Osteoblast (primary cell): ENCODE data around the gene ALPP. TPM values are rescaled to one million over a fixed set of nuclear protein-coding genes. Genes with fewer than 3 reads are reported as not detected.
"Not testable (repeated sequence)": the region's sequence is repeated elsewhere in the genome, so short reads cannot be mapped to it uniquely, and the experiment has no call there.

ENCODE experiments used
- DNase-seq: peaks from one replicate; pipeline ENCODE4 v3.0.0; 2011; ENCODE audit warnings: low spot score, mixed read lengths; ENCODE audit not compliant: insufficient read length; ENCODE audit errors: missing footprints
- H2AFZ ChIP-seq: 2 replicates; pipeline ENCODE4 v1.6.0; 2011; ENCODE audit warnings: mild to moderate bottlenecking, low read length
- H3K27ac ChIP-seq: 2 replicates; pipeline ENCODE4 v1.5.1; 2011; ENCODE audit warnings: mild to moderate bottlenecking, low read depth, low read length, moderate library complexity
- H3K27me3 ChIP-seq: 2 replicates; pipeline ENCODE4 v1.6.0; 2012; ENCODE audit warnings: mild to moderate bottlenecking, control low read depth, inconsistent platforms, low read length, moderate library complexity; ENCODE audit not compliant: insufficient read depth
- H3K36me3 ChIP-seq: 2 replicates; pipeline ENCODE4 v1.5.1; 2011; ENCODE audit warnings: mild to moderate bottlenecking, low read length, control low read depth, moderate library complexity; ENCODE audit not compliant: insufficient read depth
- H3K4me1 ChIP-seq: 2 replicates; pipeline ENCODE4 v1.5.1; 2011; ENCODE audit warnings: mild to moderate bottlenecking, low read length, control low read depth, moderate library complexity; ENCODE audit not compliant: insufficient read depth
- H3K4me2 ChIP-seq: 2 replicates; pipeline ENCODE4 v1.6.0; 2011; ENCODE audit warnings: mild to moderate bottlenecking, low read length; ENCODE audit not compliant: insufficient read depth
- H3K4me3 ChIP-seq: fragments of 200-600 bp; sonication (generic); 3 replicates; pipeline ENCODE4 v1.5.1; 2012; ENCODE audit warnings: mild to moderate bottlenecking, low read length, inconsistent platforms; ENCODE audit not compliant: insufficient read depth
- H3K79me2 ChIP-seq: 2 replicates; pipeline ENCODE4 v1.6.0; 2012; ENCODE audit warnings: mild to moderate bottlenecking, low read length, control low read depth, inconsistent platforms; ENCODE audit not compliant: insufficient read depth
- H3K9me3 ChIP-seq: 2 replicates; pipeline ENCODE4 v1.5.1; 2011; ENCODE audit warnings: low read depth, low read length, control low read depth
- H4K20me1 ChIP-seq: 2 replicates; pipeline ENCODE4 v1.6.0; 2012; ENCODE audit warnings: mild to moderate bottlenecking, low read length, control low read depth; ENCODE audit not compliant: insufficient read depth
- total RNA-seq: library from RNA; depleted of rRNA; stranded (reverse); fragments of >200 nt; gene quantifications from 2 replicates; pipeline ENCODE4 v1.2.3, GENCODE V29; 2012
- TF ChIP-seq, protein P1 (sequence below): IDR thresholded peaks from 2 replicates; pipeline ENCODE4 v1.5.1; 2011; ENCODE audit warnings: mild to moderate bottlenecking, low read depth, low read length, moderate library complexity; ENCODE audit errors: extremely low read depth

ALPP gene
- total RNA-seq, 1 donor: not detected

DNA sequence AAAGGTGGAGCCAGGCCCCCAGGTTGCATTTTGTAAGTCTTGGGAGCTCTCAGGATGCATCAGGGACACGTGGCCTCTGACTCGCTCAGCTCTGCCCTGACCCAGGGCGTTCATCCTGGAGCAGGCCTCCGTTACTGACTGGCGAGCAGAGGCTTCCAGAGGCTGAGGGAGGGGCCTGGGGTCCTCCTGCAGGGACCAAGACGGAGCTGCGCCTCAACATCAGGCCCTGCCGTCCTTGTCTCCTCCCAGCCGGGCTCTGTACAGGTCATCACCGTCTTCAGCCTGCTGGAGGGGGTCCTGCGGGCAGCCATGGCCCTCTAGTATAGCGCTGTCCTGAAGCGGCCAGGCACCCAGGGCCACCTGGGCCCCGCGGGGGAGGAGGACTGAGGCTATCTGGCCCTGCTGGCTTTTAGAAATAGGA, 10.2 kb upstream of the ALPP start:
- Histone ChIP-seq H4K20me1 (no peaks in the 10 kb centered on the region), H3K4me3 (no peak overlapping the region), H2AFZ (no peak overlapping the region), H3K4me1 (no peaks in the 10 kb centered on the region), H3K27me3 (no peaks in the 10 kb centered on the region), H3K4me2 (no peak overlapping the region), H3K27ac (no peak overlapping the region), H3K36me3 (no peaks in the 10 kb centered on the region), H3K9me3 (no peaks in the 10 kb centered on the region), H3K79me2 (no peaks in the 10 kb centered on the region)
- TF ChIP-seq, protein P1, sequence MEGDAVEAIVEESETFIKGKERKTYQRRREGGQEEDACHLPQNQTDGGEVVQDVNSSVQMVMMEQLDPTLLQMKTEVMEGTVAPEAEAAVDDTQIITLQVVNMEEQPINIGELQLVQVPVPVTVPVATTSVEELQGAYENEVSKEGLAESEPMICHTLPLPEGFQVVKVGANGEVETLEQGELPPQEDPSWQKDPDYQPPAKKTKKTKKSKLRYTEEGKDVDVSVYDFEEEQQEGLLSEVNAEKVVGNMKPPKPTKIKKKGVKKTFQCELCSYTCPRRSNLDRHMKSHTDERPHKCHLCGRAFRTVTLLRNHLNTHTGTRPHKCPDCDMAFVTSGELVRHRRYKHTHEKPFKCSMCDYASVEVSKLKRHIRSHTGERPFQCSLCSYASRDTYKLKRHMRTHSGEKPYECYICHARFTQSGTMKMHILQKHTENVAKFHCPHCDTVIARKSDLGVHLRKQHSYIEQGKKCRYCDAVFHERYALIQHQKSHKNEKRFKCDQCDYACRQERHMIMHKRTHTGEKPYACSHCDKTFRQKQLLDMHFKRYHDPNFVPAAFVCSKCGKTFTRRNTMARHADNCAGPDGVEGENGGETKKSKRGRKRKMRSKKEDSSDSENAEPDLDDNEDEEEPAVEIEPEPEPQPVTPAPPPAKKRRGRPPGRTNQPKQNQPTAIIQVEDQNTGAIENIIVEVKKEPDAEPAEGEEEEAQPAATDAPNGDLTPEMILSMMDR: no peak
- DNase-seq: peak; percentile 89

DNA sequence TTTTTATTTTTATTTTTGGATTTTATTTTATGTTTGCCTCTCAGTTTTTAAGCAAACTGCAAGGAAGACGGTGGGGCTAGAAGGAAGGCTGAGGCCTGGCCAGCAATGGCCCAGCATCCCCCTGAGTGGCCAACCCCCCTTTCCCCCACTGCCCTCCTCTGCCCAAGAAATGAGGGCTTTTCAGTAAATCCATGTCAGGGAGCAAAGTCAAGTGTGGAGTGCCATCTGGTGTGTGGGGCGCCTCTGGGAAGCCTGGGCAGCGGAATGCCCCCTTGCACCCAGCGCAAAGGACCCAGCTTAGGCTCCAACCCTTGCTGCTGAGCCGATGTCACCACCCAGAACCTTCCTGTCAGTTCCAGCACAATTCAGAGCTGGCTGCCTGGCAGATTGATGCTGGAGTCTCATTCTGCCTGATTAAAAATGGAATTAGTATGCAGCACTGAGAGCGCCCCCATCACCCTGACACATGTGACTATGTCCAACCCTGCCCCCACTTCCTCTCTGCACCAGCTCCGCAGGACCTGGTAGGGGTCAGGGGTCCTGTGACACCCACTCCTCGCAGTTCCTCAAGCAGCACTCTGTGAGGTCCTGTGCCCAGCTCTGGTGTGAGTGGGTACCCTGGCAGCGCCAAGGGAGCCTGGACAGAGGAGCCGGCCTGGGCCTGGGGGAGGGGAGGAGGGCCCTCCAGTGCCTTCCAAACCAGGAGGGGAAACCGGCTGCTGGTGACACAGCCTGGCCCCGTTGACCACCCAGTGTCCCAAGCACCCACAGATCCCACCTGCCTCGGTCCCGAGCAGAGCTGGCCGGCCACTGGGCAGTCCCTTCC, 9.2 kb upstream of the ALPP start:
- no peak overlapping the region for H2AFZ ChIP-seq
- no peaks in the 10 kb centered on the region for H3K9me3 ChIP-seq
- no peaks in the 10 kb centered on the region for H3K27me3 ChIP-seq
- H3K4me3 ChIP-seq: no peak overlapping the region
- H3K79me2 ChIP-seq: no peaks in the 10 kb centered on the region
- no peak overlapping the region for H3K4me2 ChIP-seq
- H3K27ac ChIP-seq: no peak overlapping the region
- DNase-seq: no peak
- H4K20me1 ChIP-seq: no peaks in the 10 kb centered on the region
- no peaks in the 10 kb centered on the region for H3K36me3 ChIP-seq
- TF ChIP-seq, protein P1: no peak
- H3K4me1 ChIP-seq: no peaks in the 10 kb centered on the region

DNA sequence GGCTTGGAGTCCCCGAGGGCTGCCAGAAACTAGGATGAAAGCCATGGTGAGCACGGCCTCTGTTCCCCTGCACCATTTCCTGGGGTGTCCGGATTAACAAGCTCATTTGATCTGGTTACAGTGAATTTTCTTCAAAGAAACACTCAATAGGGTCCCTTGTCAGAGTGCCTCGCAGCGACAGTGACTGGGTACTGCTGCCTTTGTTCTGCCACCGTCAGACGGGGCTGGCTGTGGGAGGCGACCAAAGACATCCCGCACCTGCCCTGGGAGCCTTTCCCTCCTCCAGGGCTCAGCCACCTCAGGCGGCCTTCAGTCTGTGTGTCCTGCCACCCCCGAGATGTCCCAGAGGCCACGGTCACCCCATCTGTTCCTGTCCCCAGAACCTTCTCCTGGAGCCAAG, 8.5 kb upstream of the ALPP start:
- H3K4me3 ChIP-seq, H3K9me3 ChIP-seq, H3K27ac ChIP-seq, H3K79me2 ChIP-seq, DNase-seq, H3K27me3 ChIP-seq, H3K4me2 ChIP-seq, H3K36me3 ChIP-seq, H3K4me1 ChIP-seq, H4K20me1 ChIP-seq, H2AFZ ChIP-seq: not testable (repeated sequence)

DNA sequence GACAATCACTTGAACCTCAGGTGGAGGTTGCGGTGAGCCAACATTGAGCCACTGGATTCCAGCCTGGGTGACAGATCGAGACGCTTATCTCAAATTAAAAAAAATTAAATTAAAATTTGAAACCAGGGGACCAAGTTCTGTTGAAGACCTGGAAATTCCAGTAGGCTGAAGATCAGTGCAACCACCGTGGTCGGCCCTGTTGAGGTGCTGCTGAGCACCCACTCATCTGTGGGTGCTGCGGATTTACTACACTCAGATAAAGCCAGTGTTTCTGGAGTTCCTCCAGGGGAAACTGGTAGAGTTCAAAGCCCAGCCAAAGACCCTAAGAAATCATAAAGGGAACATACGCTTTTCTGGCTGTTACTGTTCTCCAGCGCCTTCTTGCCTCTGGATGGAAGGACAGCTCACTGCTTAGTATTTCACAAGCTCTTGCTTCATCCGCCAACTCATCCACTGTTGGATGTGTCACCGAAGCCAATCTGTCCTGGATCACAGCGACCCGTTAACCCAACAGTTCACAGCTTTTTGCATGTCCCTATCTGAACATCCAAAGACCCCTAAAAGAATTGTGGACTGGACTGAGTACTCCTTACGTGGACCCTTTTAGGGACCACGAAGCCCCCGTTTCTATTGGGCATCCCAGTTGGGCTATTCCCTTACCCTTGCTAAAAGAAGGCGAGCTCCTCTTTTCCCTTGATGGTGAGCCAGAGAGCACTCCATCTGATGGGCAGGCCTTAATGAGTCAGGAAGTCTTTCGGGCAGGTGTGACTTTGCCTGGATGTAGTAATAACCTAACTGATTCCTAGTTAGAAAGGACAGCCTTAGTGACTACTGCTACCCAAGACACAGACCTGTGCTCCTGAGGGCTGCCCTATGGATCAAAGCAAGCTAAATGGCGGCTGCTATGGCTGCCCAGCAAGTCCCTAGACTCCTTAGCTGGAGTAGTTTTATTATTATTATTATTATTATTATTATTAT, 6.0 kb upstream of the ALPP start:
- Histone ChIP-seq H3K27me3 (peaks cover 6% of the 10 kb centered on the region), H3K4me1 (no peaks in the 10 kb centered on the region), H3K79me2 (no peaks in the 10 kb centered on the region), H4K20me1 (no peaks in the 10 kb centered on the region), H3K4me3 (no peak overlapping the region), H2AFZ (no peak overlapping the region), H3K4me2 (no peak overlapping the region), H3K9me3 (no peaks in the 10 kb centered on the region), H3K27ac (no peak overlapping the region), H3K36me3 (no peaks in the 10 kb centered on the region)
- TF ChIP-seq, protein P1: no peak
- peak; percentile 90 for DNase-seq
